ENCODE measurements around the gene SLC29A3. TPM values are rescaled to one million over a fixed set of nuclear protein-coding genes. Genes with fewer than 3 reads are reported as not detected.

SLC29A3 gene
- total RNA-seq, 3 donors from 2014 or later (not counting 1 experiment from before 2014, with no cell fraction given): 4.0 to 6.6 (median 5.3) TPM

DNA sequence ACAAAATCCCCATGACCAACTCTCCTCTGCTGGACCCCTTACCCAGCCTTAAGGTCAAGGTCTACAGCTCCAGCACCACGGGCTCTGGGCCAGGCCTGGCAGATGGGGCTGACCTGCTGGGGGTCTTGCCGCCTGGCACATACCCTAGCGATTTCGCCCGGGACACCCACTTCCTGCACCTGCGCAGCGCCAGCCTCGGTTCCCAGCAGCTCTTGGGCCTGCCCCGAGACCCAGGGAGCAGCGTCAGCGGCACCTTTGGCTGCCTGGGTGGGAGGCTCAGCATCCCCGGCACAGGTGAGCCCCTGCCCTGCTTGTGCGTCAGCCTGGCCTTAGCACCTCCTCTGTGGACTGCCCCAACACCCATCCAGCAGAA, 27.5 kb upstream of the SLC29A3 start:
- H3K27ac ChIP-seq (ENCODE audit: low read length): no peak overlapping the region
- no peaks in the 10 kb centered on the region for H3K9me3 Mint-ChIP-seq
- H3K4me3 ChIP-seq (ENCODE audit: low read length): no peak overlapping the region
- no peaks in the 10 kb centered on the region for H3K36me3 Mint-ChIP-seq
- DNase-seq (no peak), ATAC-seq (no peak)
- TF ChIP-seq, protein P1, sequence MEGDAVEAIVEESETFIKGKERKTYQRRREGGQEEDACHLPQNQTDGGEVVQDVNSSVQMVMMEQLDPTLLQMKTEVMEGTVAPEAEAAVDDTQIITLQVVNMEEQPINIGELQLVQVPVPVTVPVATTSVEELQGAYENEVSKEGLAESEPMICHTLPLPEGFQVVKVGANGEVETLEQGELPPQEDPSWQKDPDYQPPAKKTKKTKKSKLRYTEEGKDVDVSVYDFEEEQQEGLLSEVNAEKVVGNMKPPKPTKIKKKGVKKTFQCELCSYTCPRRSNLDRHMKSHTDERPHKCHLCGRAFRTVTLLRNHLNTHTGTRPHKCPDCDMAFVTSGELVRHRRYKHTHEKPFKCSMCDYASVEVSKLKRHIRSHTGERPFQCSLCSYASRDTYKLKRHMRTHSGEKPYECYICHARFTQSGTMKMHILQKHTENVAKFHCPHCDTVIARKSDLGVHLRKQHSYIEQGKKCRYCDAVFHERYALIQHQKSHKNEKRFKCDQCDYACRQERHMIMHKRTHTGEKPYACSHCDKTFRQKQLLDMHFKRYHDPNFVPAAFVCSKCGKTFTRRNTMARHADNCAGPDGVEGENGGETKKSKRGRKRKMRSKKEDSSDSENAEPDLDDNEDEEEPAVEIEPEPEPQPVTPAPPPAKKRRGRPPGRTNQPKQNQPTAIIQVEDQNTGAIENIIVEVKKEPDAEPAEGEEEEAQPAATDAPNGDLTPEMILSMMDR (IDR thresholded peaks at IDR 0.05): no peak
- H3K27me3 Mint-ChIP-seq (ENCODE audit: low read depth in 2 of 2): peaks cover 0 to 2% of the 10 kb centered on the region in 2 donors
- H3K9me3 ChIP-seq (ENCODE audit: control insufficient read depth, insufficient read depth, low read length): no peaks in the 10 kb centered on the region
- no peaks in the 10 kb centered on the region for H3K36me3 ChIP-seq (ENCODE audit: control insufficient read depth, insufficient read depth, low read length)
- no peaks in the 10 kb centered on the region for H3K4me1 ChIP-seq (ENCODE audit: control insufficient read depth, insufficient read depth, low read length)
- intact Hi-C loops (cut with micrococcal nuclease): no loop called here
- no peak overlapping the region for H3K27ac Mint-ChIP-seq
- WGBS (ENCODE audit: insufficient coverage): 93% methylated on average over 13 of the region's 13 CpGs
- no peaks in the 10 kb centered on the region for H3K27me3 ChIP-seq (ENCODE audit: control insufficient read depth, insufficient read depth, low read length)
- H3K4me1 Mint-ChIP-seq: no peaks in the 10 kb centered on the region
- H3K4me3 Mint-ChIP-seq: no peak overlapping the region

DNA sequence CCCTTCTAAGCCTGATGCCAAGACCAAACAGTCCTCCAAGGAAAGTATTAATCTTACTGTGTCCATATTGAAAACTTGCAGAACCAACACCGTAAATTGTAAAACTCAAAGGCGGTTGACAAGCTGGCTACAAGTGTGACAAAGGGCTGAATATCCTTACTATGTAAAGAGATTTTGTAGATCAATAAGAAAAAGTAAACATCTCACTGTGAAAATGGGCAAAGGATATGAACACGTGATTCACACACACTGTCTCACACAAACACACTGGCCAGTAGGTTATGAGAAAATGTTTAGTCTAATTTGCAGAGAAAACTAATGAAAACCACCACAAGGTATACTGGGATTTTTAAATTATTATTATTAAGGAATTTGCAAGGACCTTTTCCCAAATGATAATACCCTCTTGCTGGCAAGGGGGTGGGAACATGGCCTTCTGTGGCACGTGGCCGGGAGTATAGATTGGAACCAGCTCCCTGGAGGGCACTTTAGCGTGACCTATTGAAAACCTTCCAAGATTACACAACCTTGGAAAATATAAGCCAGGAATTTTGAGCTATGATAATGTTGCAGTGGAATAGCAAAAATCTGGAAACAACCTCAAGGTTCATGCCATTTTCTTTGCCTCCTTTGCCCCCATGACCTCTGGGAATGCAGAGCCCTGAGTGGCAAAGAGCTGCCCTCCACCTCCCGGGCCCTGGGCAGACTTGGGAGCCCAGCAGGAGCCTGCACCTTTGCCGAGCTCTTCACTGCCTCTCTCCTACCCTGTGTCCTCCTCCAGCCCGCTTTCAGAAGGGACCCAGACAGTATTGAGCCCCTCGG, 26.2 kb upstream of the SLC29A3 start:
- no peak overlapping the region for H3K27ac ChIP-seq (ENCODE audit: low read length)
- WGBS (ENCODE audit: insufficient coverage): 86% methylated on average over 6 of the region's 10 CpGs
- Mint-ChIP-seq H3K4me1 (no peaks in the 10 kb centered on the region), H3K9me3 (no peaks in the 10 kb centered on the region), H3K27me3 (ENCODE audit: low read depth in 2 of 2) (peaks cover 0 to 2% of the 10 kb centered on the region in 2 donors), H3K4me3 (no peak overlapping the region), H3K36me3 (no peaks in the 10 kb centered on the region), H3K27ac (no peak overlapping the region)
- intact Hi-C loops (cut with micrococcal nuclease): no loop called here
- no peaks in the 10 kb centered on the region for H3K36me3 ChIP-seq (ENCODE audit: control insufficient read depth, insufficient read depth, low read length)
- no peak overlapping the region for H3K4me3 ChIP-seq (ENCODE audit: low read length)
- TF ChIP-seq, protein P1 (IDR thresholded peaks at IDR 0.05): no peak
- H3K27me3 ChIP-seq (ENCODE audit: control insufficient read depth, insufficient read depth, low read length): no peaks in the 10 kb centered on the region
- H3K4me1 ChIP-seq (ENCODE audit: control insufficient read depth, insufficient read depth, low read length): no peaks in the 10 kb centered on the region
- DNase-seq: no peak
- H3K9me3 ChIP-seq (ENCODE audit: control insufficient read depth, insufficient read depth, low read length): no peaks in the 10 kb centered on the region
- ATAC-seq: no peak

DNA sequence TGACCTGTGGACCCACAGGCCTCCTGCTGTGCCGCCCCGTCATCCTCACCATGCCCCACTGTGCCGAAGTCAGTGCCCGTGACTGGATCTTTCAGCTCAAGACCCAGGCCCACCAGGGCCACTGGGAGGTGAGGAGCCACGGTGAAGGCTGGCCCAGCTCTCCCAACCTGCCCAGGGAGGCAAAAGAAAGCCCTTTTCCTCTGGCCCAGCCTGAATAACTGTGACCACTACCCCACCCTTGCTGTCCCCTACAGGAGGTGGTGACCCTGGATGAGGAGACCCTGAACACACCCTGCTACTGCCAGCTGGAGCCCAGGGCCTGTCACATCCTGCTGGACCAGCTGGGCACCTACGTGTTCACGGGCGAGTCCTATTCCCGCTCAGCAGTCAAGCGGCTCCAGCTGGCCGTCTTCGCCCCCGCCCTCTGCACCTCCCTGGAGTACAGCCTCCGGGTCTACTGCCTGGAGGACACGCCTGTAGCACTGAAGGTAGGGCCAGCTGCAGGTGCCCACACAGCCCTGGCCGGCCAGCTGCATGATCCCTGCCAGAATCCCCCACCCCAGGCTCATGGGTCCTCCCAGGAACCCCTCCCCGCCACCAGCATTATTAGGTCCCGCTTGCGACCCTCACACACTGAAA, 25.5 kb upstream of the SLC29A3 start:
- ATAC-seq: no peak
- no peaks in the 10 kb centered on the region for H3K4me1 Mint-ChIP-seq
- no peaks in the 10 kb centered on the region for H3K27me3 Mint-ChIP-seq (ENCODE audit: low read depth in 2 of 2)
- no peaks in the 10 kb centered on the region for H3K36me3 ChIP-seq (ENCODE audit: control insufficient read depth, insufficient read depth, low read length)
- DNase-seq: no peak
- TF ChIP-seq, protein P1 (IDR thresholded peaks at IDR 0.05): no peak
- 91% methylated on average over 19 of the region's 19 CpGs for WGBS (ENCODE audit: insufficient coverage)
- H3K9me3 ChIP-seq (ENCODE audit: control insufficient read depth, insufficient read depth, low read length): no peaks in the 10 kb centered on the region
- no peaks in the 10 kb centered on the region for H3K27me3 ChIP-seq (ENCODE audit: control insufficient read depth, insufficient read depth, low read length)
- no peak overlapping the region for H3K27ac Mint-ChIP-seq
- H3K4me3 Mint-ChIP-seq: no peak overlapping the region
- H3K4me1 ChIP-seq (ENCODE audit: control insufficient read depth, insufficient read depth, low read length): peaks cover under 1% of the 10 kb centered on the region
- H3K4me3 ChIP-seq (ENCODE audit: low read length): no peak overlapping the region
- no peak overlapping the region for H3K27ac ChIP-seq (ENCODE audit: low read length)
- H3K9me3 Mint-ChIP-seq: no peaks in the 10 kb centered on the region
- no peaks in the 10 kb centered on the region for H3K36me3 Mint-ChIP-seq
- intact Hi-C loops (cut with micrococcal nuclease): no loop called here

Measured in natural killer cell (primary cell).